ENCODE measurements around the gene CPNE5.

Gene CPNE5

DNA sequence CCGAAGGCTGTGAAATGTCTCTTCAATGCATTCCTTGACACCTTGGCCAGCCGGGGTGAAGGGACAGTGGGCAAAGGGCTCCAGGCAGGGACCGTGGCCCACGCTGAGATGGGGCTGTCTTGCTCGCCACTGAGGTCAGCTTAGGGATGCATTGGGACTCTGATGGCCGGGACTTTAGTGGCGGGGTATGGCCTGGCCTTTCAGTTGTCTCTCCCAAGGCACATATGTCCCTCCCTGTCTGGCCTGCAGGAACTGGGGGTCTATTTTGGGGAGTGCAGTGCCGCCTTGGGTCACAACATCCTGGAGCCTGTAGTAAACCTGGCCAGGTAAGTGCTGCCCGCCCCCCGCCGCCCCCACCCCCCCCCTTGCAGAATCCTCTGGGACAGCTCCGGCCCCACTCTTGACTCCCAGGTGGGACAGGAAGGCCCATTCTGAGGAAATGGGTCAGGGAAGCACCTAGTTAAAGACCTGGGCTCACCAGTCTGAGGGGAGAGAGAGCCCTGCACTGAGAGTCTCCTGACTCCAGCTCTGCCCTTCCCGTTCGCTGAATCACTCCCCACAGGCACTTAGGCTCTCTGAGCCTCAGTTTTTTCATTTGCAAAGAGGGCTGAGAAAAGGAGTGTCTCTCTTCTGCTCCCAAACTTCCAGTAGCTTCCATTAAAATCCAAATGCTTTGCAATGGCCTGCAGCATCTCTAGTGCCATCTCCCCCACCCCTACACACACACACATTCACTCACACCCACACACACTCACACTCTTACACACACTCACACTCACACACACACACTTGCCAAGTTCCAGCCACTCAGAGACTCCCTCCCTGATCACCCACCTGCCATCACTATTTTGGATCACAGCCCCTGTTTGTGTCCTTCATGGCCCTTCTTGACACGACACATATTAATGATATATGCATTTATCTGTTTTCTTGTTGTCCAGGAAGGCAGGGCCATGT, 108.5 kb downstream of the CPNE5 start:
- H3K27ac ChIP-seq (ENCODE audit: low read length): no peak overlapping the region
- no peak overlapping the region for H2AFZ ChIP-seq (ENCODE audit: low read depth, low read length)
- H3K9me3 ChIP-seq (ENCODE audit: insufficient read depth, low read length): no peaks in the 10 kb centered on the region
- H4K20me1 ChIP-seq (ENCODE audit: insufficient read depth, low read length): no peaks in the 10 kb centered on the region
- no peak overlapping the region for H3K4me2 ChIP-seq (ENCODE audit: low read length)
- H3K36me3 ChIP-seq (replicated peaks; ENCODE audit: low read depth, low read length): no peaks in the 10 kb centered on the region
- no peak overlapping the region for H3K4me3 ChIP-seq (ENCODE audit: low read length)
- peaks cover 36% of the 10 kb centered on the region for H3K4me1 ChIP-seq (ENCODE audit: low read length)
- TF ChIP-seq, protein P1, sequence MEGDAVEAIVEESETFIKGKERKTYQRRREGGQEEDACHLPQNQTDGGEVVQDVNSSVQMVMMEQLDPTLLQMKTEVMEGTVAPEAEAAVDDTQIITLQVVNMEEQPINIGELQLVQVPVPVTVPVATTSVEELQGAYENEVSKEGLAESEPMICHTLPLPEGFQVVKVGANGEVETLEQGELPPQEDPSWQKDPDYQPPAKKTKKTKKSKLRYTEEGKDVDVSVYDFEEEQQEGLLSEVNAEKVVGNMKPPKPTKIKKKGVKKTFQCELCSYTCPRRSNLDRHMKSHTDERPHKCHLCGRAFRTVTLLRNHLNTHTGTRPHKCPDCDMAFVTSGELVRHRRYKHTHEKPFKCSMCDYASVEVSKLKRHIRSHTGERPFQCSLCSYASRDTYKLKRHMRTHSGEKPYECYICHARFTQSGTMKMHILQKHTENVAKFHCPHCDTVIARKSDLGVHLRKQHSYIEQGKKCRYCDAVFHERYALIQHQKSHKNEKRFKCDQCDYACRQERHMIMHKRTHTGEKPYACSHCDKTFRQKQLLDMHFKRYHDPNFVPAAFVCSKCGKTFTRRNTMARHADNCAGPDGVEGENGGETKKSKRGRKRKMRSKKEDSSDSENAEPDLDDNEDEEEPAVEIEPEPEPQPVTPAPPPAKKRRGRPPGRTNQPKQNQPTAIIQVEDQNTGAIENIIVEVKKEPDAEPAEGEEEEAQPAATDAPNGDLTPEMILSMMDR (IDR thresholded peaks at IDR 0.05; ENCODE audit: low read depth, low read length): no peak
- no peak for TF ChIP-seq EZH2phosphoT487 (IDR thresholded peaks at IDR 0.05; ENCODE audit: low read depth)
- H3K9ac ChIP-seq (ENCODE audit: low read length): no peak overlapping the region
- H3K27me3 ChIP-seq (ENCODE audit: low read depth, low read length): no peaks in the 10 kb centered on the region
- no peaks in the 10 kb centered on the region for H3K79me2 ChIP-seq (ENCODE audit: low read length)

DNA sequence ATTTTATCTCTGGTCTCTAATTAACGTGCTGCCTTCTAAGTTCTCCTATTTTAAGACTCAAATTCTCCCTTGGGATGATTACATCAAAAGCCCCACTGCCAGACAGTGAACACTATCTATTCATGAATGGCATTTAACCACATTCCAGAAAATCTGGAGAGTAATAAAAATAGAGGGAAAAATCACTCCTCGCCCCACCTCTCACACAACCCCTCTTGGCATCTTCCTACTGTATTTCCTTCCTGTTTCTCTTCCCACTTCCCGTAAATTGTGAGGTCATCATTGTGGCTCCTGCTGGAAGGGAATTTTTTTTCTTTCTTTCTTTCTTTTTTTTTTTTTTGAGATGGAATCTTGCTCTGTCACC, 110.1 kb downstream of the CPNE5 start:
- Histone ChIP-seq H3K27me3 (ENCODE audit: low read depth, low read length) (no peaks in the 10 kb centered on the region), H3K4me3 (ENCODE audit: low read length) (no peak overlapping the region), H2AFZ (ENCODE audit: low read depth, low read length) (no peak overlapping the region), H3K4me2 (ENCODE audit: low read length) (no peak overlapping the region), H3K9me3 (ENCODE audit: insufficient read depth, low read length) (no peaks in the 10 kb centered on the region), H3K36me3 (replicated peaks; ENCODE audit: low read depth, low read length) (no peaks in the 10 kb centered on the region), H4K20me1 (ENCODE audit: insufficient read depth, low read length) (no peaks in the 10 kb centered on the region), H3K79me2 (ENCODE audit: low read length) (no peaks in the 10 kb centered on the region), H3K9ac (ENCODE audit: low read length) (no peak overlapping the region), H3K4me1 (ENCODE audit: low read length) (peaks cover 51% of the 10 kb centered on the region), H3K27ac (ENCODE audit: low read length) (no peak overlapping the region)
- no peak for TF ChIP-seq EZH2phosphoT487 (IDR thresholded peaks at IDR 0.05; ENCODE audit: low read depth)
- TF ChIP-seq, protein P1 (IDR thresholded peaks at IDR 0.05; ENCODE audit: low read depth, low read length): no peak

DNA sequence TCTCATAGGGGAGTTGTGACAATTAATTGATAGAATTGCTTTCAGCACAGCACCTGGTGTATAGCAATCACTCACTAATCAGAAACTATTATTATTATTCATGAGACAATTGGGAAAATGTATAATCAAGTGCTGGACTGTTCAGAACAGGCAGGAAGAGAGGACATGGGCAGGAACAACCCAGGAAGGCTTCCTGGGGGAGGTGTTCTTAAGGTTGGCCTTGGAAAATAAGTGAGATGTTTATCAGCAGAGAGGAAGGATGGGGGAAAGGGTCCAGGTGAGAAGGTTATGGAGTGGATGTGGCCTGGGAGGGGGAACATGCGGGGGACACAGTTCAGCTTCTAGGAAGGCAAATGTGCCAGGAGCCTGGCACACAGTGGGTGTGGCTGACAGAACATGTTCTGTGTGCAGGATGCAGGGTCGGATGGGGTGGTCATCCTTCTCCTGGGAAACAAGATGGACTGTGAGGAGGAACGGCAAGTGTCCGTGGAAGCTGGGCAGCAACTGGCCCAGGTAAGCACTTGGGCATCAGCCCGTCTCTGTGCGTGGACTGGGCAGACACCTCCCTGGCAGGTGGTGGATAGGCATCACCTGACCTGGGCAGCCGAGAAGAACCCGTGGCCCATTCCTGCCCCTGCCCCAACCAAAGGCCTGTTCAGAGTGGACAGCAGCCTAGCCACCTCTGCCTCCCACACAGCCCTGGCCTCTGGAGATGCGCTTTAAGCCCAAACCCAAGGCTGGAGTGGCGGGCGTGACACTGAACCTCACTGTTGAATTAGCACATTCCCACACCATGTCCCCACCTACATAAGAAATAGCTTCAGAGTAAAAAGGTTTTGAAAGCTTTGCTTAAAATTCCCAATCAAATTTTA, 110.7 kb downstream of the CPNE5 start:
- TF ChIP-seq, protein P1 (IDR thresholded peaks at IDR 0.05; ENCODE audit: low read depth, low read length): no peak
- no peak for TF ChIP-seq EZH2phosphoT487 (IDR thresholded peaks at IDR 0.05; ENCODE audit: low read depth)
- Histone ChIP-seq H3K27ac (ENCODE audit: low read length) (no peak overlapping the region), H4K20me1 (ENCODE audit: insufficient read depth, low read length) (no peaks in the 10 kb centered on the region), H3K4me3 (ENCODE audit: low read length) (no peak overlapping the region), H3K9ac (ENCODE audit: low read length) (no peak overlapping the region), H3K79me2 (ENCODE audit: low read length) (no peaks in the 10 kb centered on the region), H2AFZ (ENCODE audit: low read depth, low read length) (no peak overlapping the region), H3K36me3 (replicated peaks; ENCODE audit: low read depth, low read length) (no peaks in the 10 kb centered on the region), H3K9me3 (ENCODE audit: insufficient read depth, low read length) (no peaks in the 10 kb centered on the region), H3K27me3 (ENCODE audit: low read depth, low read length) (no peaks in the 10 kb centered on the region), H3K4me2 (ENCODE audit: low read length) (no peak overlapping the region), H3K4me1 (ENCODE audit: low read length) (peaks cover 51% of the 10 kb centered on the region)

DNA sequence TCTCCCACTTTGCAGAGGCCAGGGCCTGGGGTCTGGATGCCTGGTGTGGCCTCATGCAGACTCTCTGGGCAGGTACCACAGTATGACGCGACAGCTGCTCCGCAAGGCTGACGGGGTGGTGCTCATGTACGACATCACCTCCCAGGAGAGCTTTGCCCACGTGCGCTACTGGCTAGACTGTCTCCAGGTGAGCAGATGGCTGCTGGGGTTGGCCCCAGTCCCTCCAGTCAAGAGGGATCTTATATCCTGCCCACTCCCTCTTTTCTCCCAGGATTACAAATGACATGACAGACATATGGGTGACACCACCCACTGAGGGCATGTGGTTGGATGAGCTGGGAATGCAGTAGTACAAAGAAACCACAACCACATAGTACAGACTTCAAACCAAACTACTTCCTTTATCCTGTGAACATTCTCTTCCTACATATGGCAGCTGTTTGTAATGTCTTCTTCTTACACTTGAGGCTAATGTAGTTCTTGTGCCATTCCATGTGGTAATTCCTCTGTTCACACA, 111.7 kb downstream of the CPNE5 start:
- Histone ChIP-seq H3K36me3 (replicated peaks; ENCODE audit: low read depth, low read length) (no peaks in the 10 kb centered on the region), H3K79me2 (ENCODE audit: low read length) (no peaks in the 10 kb centered on the region), H3K27ac (ENCODE audit: low read length) (no peak overlapping the region), H3K9me3 (ENCODE audit: insufficient read depth, low read length) (no peaks in the 10 kb centered on the region), H3K4me2 (ENCODE audit: low read length) (no peak overlapping the region; the same call in 1 of the 2 replicates), H4K20me1 (ENCODE audit: insufficient read depth, low read length) (no peaks in the 10 kb centered on the region), H2AFZ (ENCODE audit: low read depth, low read length) (no peak overlapping the region), H3K9ac (ENCODE audit: low read length) (no peak overlapping the region), H3K4me1 (ENCODE audit: low read length) (peaks cover 51% of the 10 kb centered on the region), H3K27me3 (ENCODE audit: low read depth, low read length) (no peaks in the 10 kb centered on the region), H3K4me3 (ENCODE audit: low read length) (no peak overlapping the region)
- TF ChIP-seq, protein P1 (IDR thresholded peaks at IDR 0.05; ENCODE audit: low read depth, low read length): no peak
- TF ChIP-seq EZH2phosphoT487 (IDR thresholded peaks at IDR 0.05; ENCODE audit: low read depth): no peak

All from OCI-LY3 (cell line).